Measurements from ENCODE around the gene ST6GALNAC3.
"Not testable (repeated sequence)": the region's sequence is repeated elsewhere in the genome, so short reads cannot be mapped to it uniquely, and the experiment has no call there.

The ST6GALNAC3 gene

GRCh38 chr1:76593141-76593540, 518.6 kb downstream of the ST6GALNAC3 start:
- DNase-seq: no peak

GRCh38 chr1:76593618-76594017, 519.1 kb downstream of the ST6GALNAC3 start:
- DNase-seq: no peak

- DNase-seq: no peak
These were observed 520.5 kb downstream of the ST6GALNAC3 start for GRCh38 chr1:76595024-76595423.

GRCh38 chr1:76601465-76601864, 526.9 kb downstream of the ST6GALNAC3 start:
- no peak for DNase-seq

GRCh38 chr1:76607717-76608116, 533.2 kb downstream of the ST6GALNAC3 start:
- no peak for DNase-seq

GRCh38 chr1:76611770-76612445, 537.4 kb downstream of the ST6GALNAC3 start:
- DNase-seq: no peak

- no peak for DNase-seq
These were observed 539.3 kb downstream of the ST6GALNAC3 start for GRCh38 chr1:76613886-76614285.

GRCh38 chr1:76615253-76616035, 540.9 kb downstream of the ST6GALNAC3 start:
- no peak for DNase-seq

GRCh38 chr1:76620371-76620770, 545.8 kb downstream of the ST6GALNAC3 start:
- no peak for DNase-seq

- DNase-seq: no peak
These were observed 548.4 kb downstream of the ST6GALNAC3 start for GRCh38 chr1:76622774-76623528.

- DNase-seq: no peak
These were observed 551.5 kb downstream of the ST6GALNAC3 start for GRCh38 chr1:76625886-76626678.

GRCh38 chr1:76627498-76627897, 553.0 kb downstream of the ST6GALNAC3 start:
- DNase-seq: no peak

- no peak for DNase-seq
These were observed 553.4 kb downstream of the ST6GALNAC3 start for GRCh38 chr1:76627901-76628300.

GRCh38 chr1:76632136-76632535, 557.6 kb downstream of the ST6GALNAC3 start:
- no peak for DNase-seq

- DNase-seq: no peak
These were observed 561.2 kb downstream of the ST6GALNAC3 start for GRCh38 chr1:76635784-76636183.

GRCh38 chr1:76639181-76639580, 564.6 kb downstream of the ST6GALNAC3 start:
- DNase-seq: no peak

- no peak for DNase-seq
These were observed 565.5 kb downstream of the ST6GALNAC3 start for GRCh38 chr1:76640092-76640491.

- no peak for DNase-seq
These were observed 566.2 kb downstream of the ST6GALNAC3 start for GRCh38 chr1:76640723-76641122.

- no peak for DNase-seq
These were observed 569.6 kb downstream of the ST6GALNAC3 start for GRCh38 chr1:76644139-76644538.

- DNase-seq: not testable (repeated sequence)
These were observed 578.3 kb downstream of the ST6GALNAC3 start for GRCh38 chr1:76652860-76653259.

- no peak for DNase-seq
These were observed 583.1 kb downstream of the ST6GALNAC3 start for GRCh38 chr1:76657623-76658022.

GRCh38 chr1:76659171-76659940, 584.8 kb downstream of the ST6GALNAC3 start:
- no peak for DNase-seq
